ENCODE measurements around the gene SCRN1.

The SCRN1 gene

DNA sequence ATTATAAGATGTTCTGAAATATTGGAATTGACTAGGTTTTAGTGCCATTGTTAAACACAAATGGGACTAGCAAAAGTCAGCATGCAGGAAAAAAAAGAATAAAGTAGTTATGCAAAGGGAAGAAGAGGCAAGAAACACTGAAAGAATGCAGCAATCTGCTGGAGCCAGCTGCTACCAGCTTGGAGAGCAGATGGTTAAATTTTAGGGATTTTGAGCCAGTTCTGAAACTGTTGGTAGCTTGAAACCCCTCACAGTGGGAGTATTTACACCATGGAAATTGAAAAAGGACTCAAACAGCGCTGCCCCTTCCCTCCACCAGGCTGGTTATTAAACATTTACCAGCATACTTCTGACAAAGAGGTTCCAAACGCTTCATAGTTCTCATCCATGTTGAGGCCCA, 41.0 kb downstream of the SCRN1 start:
- no peak overlapping the region for H2AFZ ChIP-seq (ENCODE audit: insufficient read depth, low read length, poor library complexity)
- no peak overlapping the region for H3K9ac ChIP-seq (ENCODE audit: low read length)
- no peak for DNase-seq
- no peak overlapping the region for H3K4ac ChIP-seq (ENCODE audit: low read depth, low read length)
- no peak overlapping the region for H4K12ac ChIP-seq (ENCODE audit: low read depth, low read length)
- H3K79me2 ChIP-seq (ENCODE audit: control insufficient read depth, insufficient read depth, low read length, poor library complexity): no peaks in the 10 kb centered on the region
- H3K4me3 ChIP-seq (ENCODE audit: low read depth, low read length): no peak overlapping the region
- H3K27me3 ChIP-seq (ENCODE audit: insufficient read depth, low read length): no peaks in the 10 kb centered on the region
- no peak overlapping the region for H2BK5ac ChIP-seq (ENCODE audit: low read depth, low read length, poor library complexity)
- H3K4me1 ChIP-seq (ENCODE audit: control insufficient read depth in 1 of 2, insufficient read depth in 2 of 2, low read length in 2 of 2): peaks cover 0 to 3% of the 10 kb centered on the region in 2 experiments
- H3K27ac ChIP-seq (ENCODE audit: low read depth, low read length): no peak overlapping the region
- H3K9me3 ChIP-seq (ENCODE audit: insufficient read depth, low read depth, low read length): peaks cover 2% of the 10 kb centered on the region
- H2AK5ac ChIP-seq (ENCODE audit: low read length): no peak overlapping the region
- H3K18ac ChIP-seq (ENCODE audit: low read length): no peak overlapping the region
- H3K23ac ChIP-seq (ENCODE audit: low read length): no peak overlapping the region
- H3K79me1 ChIP-seq (ENCODE audit: low read length): no peaks in the 10 kb centered on the region
- no peak overlapping the region for H2BK120ac ChIP-seq (ENCODE audit: insufficient read depth, low read length, poor library complexity)
- H4K91ac ChIP-seq (ENCODE audit: low read depth, low read length): no peak overlapping the region
- H3K14ac ChIP-seq (ENCODE audit: low read length): no peak overlapping the region
- H4K8ac ChIP-seq (ENCODE audit: low read depth, low read length): no peak overlapping the region
- no peak overlapping the region for H2BK12ac ChIP-seq (ENCODE audit: low read length)
- no peak overlapping the region for H3K4me2 ChIP-seq (ENCODE audit: low read length)
- H3K36me3 ChIP-seq (ENCODE audit: control insufficient read depth in 1 of 2, insufficient read depth in 2 of 2, low read length in 2 of 2): peaks cover 32 to 51% of the 10 kb centered on the region in 2 experiments
- no CpG with 5 or more reads among the region's 2 CpGs for WGBS (ENCODE audit: extremely low coverage, insufficient coverage, insufficient read length)

DNA sequence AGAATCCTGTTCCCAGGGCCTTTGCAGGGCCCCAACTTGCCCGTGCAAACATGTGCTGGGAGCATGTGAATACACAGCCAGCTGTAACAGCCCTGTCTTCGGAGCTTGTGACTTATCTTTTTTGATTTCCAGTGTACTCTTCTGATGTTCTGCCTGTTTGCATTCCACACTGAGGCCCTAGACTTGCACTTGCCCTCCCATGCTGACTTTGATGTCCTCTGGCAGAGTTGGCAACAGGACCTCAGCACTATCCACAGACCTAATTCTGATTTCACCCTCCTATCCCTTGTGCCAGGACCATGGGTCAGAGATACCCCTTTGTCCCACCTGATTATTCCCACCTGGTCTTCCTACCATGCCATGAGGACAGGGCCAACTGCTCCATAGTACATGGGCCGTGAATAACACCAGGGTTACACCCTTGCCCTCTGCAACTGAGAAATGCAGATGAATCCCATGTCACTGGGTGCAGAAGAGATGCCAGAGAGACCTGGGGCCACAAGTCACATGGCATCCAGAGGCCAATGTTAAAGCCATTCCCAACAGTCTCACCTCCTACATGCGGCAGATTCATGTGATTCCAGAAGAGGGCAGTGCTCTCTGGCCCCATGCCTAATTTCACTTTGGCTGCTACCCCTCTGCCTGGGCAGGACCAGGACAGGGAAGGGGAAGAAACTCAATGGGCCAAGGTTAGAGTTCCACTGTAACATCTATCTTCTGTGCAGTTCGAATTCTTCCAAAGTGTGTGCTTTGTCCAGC, 43.0 kb downstream of the SCRN1 start:
- Histone ChIP-seq H3K4me3 (ENCODE audit: low read depth, low read length) (no peak overlapping the region), H3K4me1 (ENCODE audit: control insufficient read depth in 1 of 2, insufficient read depth in 2 of 2, low read length in 2 of 2) (peaks cover 0 to 3% of the 10 kb centered on the region in 2 experiments), H3K14ac (ENCODE audit: low read length) (no peak overlapping the region), H2BK120ac (ENCODE audit: insufficient read depth, low read length, poor library complexity) (no peak overlapping the region), H4K91ac (ENCODE audit: low read depth, low read length) (no peak overlapping the region), H3K27me3 (ENCODE audit: insufficient read depth, low read length) (no peaks in the 10 kb centered on the region), H3K18ac (ENCODE audit: low read length) (no peak overlapping the region), H3K36me3 (ENCODE audit: control insufficient read depth in 1 of 2, insufficient read depth in 2 of 2, low read length in 2 of 2) (peaks cover 36 to 59% of the 10 kb centered on the region in 2 experiments), H2AK5ac (ENCODE audit: low read length) (no peak overlapping the region), H3K79me1 (ENCODE audit: low read length) (no peaks in the 10 kb centered on the region), H3K79me2 (ENCODE audit: control insufficient read depth, insufficient read depth, low read length, poor library complexity) (no peaks in the 10 kb centered on the region), H4K12ac (ENCODE audit: low read depth, low read length) (no peak overlapping the region), H2BK5ac (ENCODE audit: low read depth, low read length, poor library complexity) (no peak overlapping the region), H3K27ac (ENCODE audit: low read depth, low read length) (no peak overlapping the region), H3K4me2 (ENCODE audit: low read length) (no peak overlapping the region), H3K4ac (ENCODE audit: low read depth, low read length) (no peak overlapping the region), H4K8ac (ENCODE audit: low read depth, low read length) (no peak overlapping the region), H3K23ac (ENCODE audit: low read length) (no peak overlapping the region), H2BK12ac (ENCODE audit: low read length) (no peak overlapping the region), H2AFZ (ENCODE audit: insufficient read depth, low read length, poor library complexity) (no peak overlapping the region), H3K9me3 (ENCODE audit: insufficient read depth, low read depth, low read length) (peaks cover 2% of the 10 kb centered on the region), H3K9ac (ENCODE audit: low read length) (no peak overlapping the region)
- WGBS (ENCODE audit: extremely low coverage, insufficient coverage, insufficient read length): no CpG with 5 or more reads among the region's 5 CpGs
- DNase-seq: peak; percentile 9 to 48

GRCh38 chr7:29945259-29945809, 44.3 kb downstream of the SCRN1 start:
- Histone ChIP-seq H2AK5ac (ENCODE audit: low read length) (no peak overlapping the region), H3K27ac (ENCODE audit: low read depth, low read length) (no peak overlapping the region), H3K4ac (ENCODE audit: low read depth, low read length) (no peak overlapping the region), H2BK120ac (ENCODE audit: insufficient read depth, low read length, poor library complexity) (no peak overlapping the region), H3K36me3 (ENCODE audit: control insufficient read depth in 1 of 2, insufficient read depth in 2 of 2, low read length in 2 of 2) (peaks cover 30 to 54% of the 10 kb centered on the region in 2 experiments), H4K12ac (ENCODE audit: low read depth, low read length) (no peak overlapping the region), H3K4me1 (ENCODE audit: control insufficient read depth in 1 of 2, insufficient read depth in 2 of 2, low read length in 2 of 2) (peaks cover 0 to 3% of the 10 kb centered on the region in 2 experiments), H2BK5ac (ENCODE audit: low read depth, low read length, poor library complexity) (no peak overlapping the region), H4K8ac (ENCODE audit: low read depth, low read length) (no peak overlapping the region), H3K79me2 (ENCODE audit: control insufficient read depth, insufficient read depth, low read length, poor library complexity) (no peaks in the 10 kb centered on the region), H3K9me3 (ENCODE audit: insufficient read depth, low read depth, low read length) (no peaks in the 10 kb centered on the region), H3K79me1 (ENCODE audit: low read length) (no peaks in the 10 kb centered on the region), H3K14ac (ENCODE audit: low read length) (no peak overlapping the region), H3K4me3 (ENCODE audit: low read depth, low read length) (no peak overlapping the region), H3K18ac (ENCODE audit: low read length) (no peak overlapping the region), H2BK12ac (ENCODE audit: low read length) (no peak overlapping the region), H3K23ac (ENCODE audit: low read length) (no peak overlapping the region), H4K91ac (ENCODE audit: low read depth, low read length) (no peak overlapping the region), H3K27me3 (ENCODE audit: insufficient read depth, low read length) (no peaks in the 10 kb centered on the region), H2AFZ (ENCODE audit: insufficient read depth, low read length, poor library complexity) (no peak overlapping the region), H3K9ac (ENCODE audit: low read length) (no peak overlapping the region), H3K4me2 (ENCODE audit: low read length) (no peak overlapping the region)
- DNase-seq: no peak
- WGBS (ENCODE audit: extremely low coverage, insufficient coverage, insufficient read length): no CpG with 5 or more reads among the region's 4 CpGs

DNA sequence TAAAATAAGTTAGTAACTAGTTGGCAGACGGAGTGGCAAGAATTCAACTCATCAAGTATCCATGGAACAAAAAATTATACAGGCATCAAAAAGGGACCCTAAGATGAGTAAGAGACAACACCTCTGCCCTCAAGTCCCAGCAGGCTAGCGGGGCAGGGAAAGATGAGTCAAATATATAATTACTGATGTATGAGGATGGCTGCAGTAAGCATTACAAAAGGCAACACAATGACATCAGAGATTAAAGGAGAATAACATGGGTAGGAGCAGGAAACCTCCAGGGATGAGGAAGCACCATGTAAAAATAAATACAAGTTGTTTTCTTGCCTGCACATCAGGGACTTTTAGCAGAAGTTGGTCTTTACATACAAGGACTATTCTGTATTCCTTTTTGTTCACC, 49.4 kb downstream of the SCRN1 start:
- DNase-seq: no peak
- Histone ChIP-seq H2BK5ac (ENCODE audit: low read depth, low read length, poor library complexity) (no peak overlapping the region), H3K9me3 (ENCODE audit: insufficient read depth, low read depth, low read length) (no peaks in the 10 kb centered on the region), H3K4me1 (ENCODE audit: control insufficient read depth in 1 of 2, insufficient read depth in 2 of 2, low read length in 2 of 2) (no peaks in the 10 kb centered on the region), H3K79me2 (ENCODE audit: control insufficient read depth, insufficient read depth, low read length, poor library complexity) (no peaks in the 10 kb centered on the region), H3K4me3 (ENCODE audit: low read depth, low read length) (no peak overlapping the region), H2BK120ac (ENCODE audit: insufficient read depth, low read length, poor library complexity) (no peak overlapping the region), H3K27ac (ENCODE audit: low read depth, low read length) (no peak overlapping the region), H3K79me1 (ENCODE audit: low read length) (no peaks in the 10 kb centered on the region), H3K4me2 (ENCODE audit: low read length) (no peak overlapping the region), H3K4ac (ENCODE audit: low read depth, low read length) (no peak overlapping the region), H3K27me3 (ENCODE audit: insufficient read depth, low read length) (no peaks in the 10 kb centered on the region), H2AK5ac (ENCODE audit: low read length) (no peak overlapping the region), H3K23ac (ENCODE audit: low read length) (no peak overlapping the region), H3K9ac (ENCODE audit: low read length) (no peak overlapping the region), H2BK12ac (ENCODE audit: low read length) (no peak overlapping the region), H2AFZ (ENCODE audit: insufficient read depth, low read length, poor library complexity) (no peak overlapping the region), H3K18ac (ENCODE audit: low read length) (no peak overlapping the region), H3K36me3 (ENCODE audit: control insufficient read depth in 1 of 2, insufficient read depth in 2 of 2, low read length in 2 of 2) (peaks cover 32 to 51% of the 10 kb centered on the region in 2 experiments), H4K91ac (ENCODE audit: low read depth, low read length) (no peak overlapping the region), H4K12ac (ENCODE audit: low read depth, low read length) (no peak overlapping the region), H3K14ac (ENCODE audit: low read length) (no peak overlapping the region), H4K8ac (ENCODE audit: low read depth, low read length) (no peak overlapping the region)
- no CpG with 5 or more reads among the region's 2 CpGs for WGBS (ENCODE audit: extremely low coverage, insufficient coverage, insufficient read length)

Data from trophoblast cell (in vitro differentiated cells and primary cell).